HCT116 (cell line): Measurements from ENCODE around the gene ANKRD23. TPM values are rescaled to one million over a fixed set of nuclear protein-coding genes. Genes with fewer than 3 reads are reported as not detected.

ENCODE experiments used
- ATAC-seq: fragments of 200-7000 bp; cut with Tn5 transposase; 2 replicates; pipeline ENCODE4 v1.9.1; 2020; ENCODE audit warnings: mild to moderate bottlenecking, moderate library complexity
- BruUV-seq: library from RNA; stranded (reverse); fragments of 400-500 nt; replicated peaks from 2 replicates; lab custom pipeline; 2021; lab: Mats Ljungman, UMichigan
- CTCF ChIA-PET: fragments of 300-600 bp; sonication (Branson Sonifier 250); formaldehyde crosslinking; loops from one replicate; lab custom pipeline; 2021; ENCODE audit warnings: antibody characterized with exemption; lab: Charles Lee
- POLR2A ChIA-PET: fragments of 300-600, 350-600 bp; sonication (Branson Sonifier 250); formaldehyde crosslinking; loops from one replicate; lab custom pipeline; 2021; ENCODE audit warnings: antibody characterized with exemption; lab: Charles Lee
- RAD21 ChIA-PET, 2 experiments: fragments of 300-600 bp; sonication (Branson Sonifier 250); formaldehyde crosslinking; loops; one replicate each; lab custom pipeline; 2023; ENCODE audit warnings: low total read pairs in 2 of 2; ENCODE audit not compliant: uncharacterized antibody in 2 of 2, unreplicated experiment in 2 of 2, low non-redundant PET in 1 of 2; lab: Charles Lee
- DNase-seq: peaks from one replicate; pipeline ENCODE4 v3.0.0-alpha.2; 2010; ENCODE audit warnings: low read depth, low spot score
- H2AFZ ChIP-seq: fragments of 200-600 bp; shearing (Covaris generic), sonication (generic); 2 replicates; pipeline ENCODE4 v1.6.1; 2017; ENCODE audit warnings: low read depth, mixed run types, mixed read lengths, antibody characterized with exemption, low read length; ENCODE audit not compliant: poor library complexity, severe bottlenecking
- H3K27ac ChIP-seq: 2 replicates; pipeline ENCODE4 v1.5.1; 2012; ENCODE audit warnings: low read depth, low read length
- H3K27me3 ChIP-seq: fragments of 200-600 bp; sonication (generic); 2 replicates; pipeline ENCODE4 v1.6.1; 2016; ENCODE audit warnings: mixed run types, low read length, mixed read lengths; ENCODE audit not compliant: insufficient read depth
- H3K36me3 ChIP-seq, 2 experiments: fragments of 200-500 bp in 1 of 2; fragments of 200-600 bp in 1 of 2; sonication (Bioruptor generic) in 1 of 2; sonication (generic) in 1 of 2; 2 replicates each; pipeline versions ENCODE4 v1.5.1 to v1.6.1; 2014 to 2016; ENCODE audit warnings: low read length in 2 of 2, inconsistent platforms in 1 of 2, mixed read lengths in 1 of 2, mixed run types in 1 of 2; ENCODE audit not compliant: insufficient read depth in 2 of 2, control insufficient read depth in 1 of 2
- H3K4me1 ChIP-seq, 2 experiments: fragments of 200-600 bp in 1 of 2; sonication (generic) in 1 of 2; 2 replicates each; pipeline versions ENCODE4 v1.5.1 to v1.6.1; 2012 to 2017; ENCODE audit warnings: low read length in 2 of 2, inconsistent platforms in 1 of 2, mild to moderate bottlenecking in 1 of 2, mixed read lengths in 1 of 2, mixed run types in 1 of 2, moderate library complexity in 1 of 2; ENCODE audit not compliant: insufficient read depth in 2 of 2, control insufficient read depth in 1 of 2
- H3K4me2 ChIP-seq: fragments of 200-600 bp; sonication (generic); 2 replicates; pipeline ENCODE4 v1.6.1; 2017; ENCODE audit warnings: mixed run types, low read length, mixed read lengths
- H3K4me3 ChIP-seq, 2 experiments: fragments of 200-600 bp in 1 of 2; sonication (generic) in 1 of 2; replicated peaks in 1 of 2; 2 replicates each; pipeline ENCODE4 v1.5.1; 2011 to 2016; ENCODE audit warnings: low read length in 2 of 2, control low read depth in 1 of 2, low read depth in 1 of 2, mild to moderate bottlenecking in 1 of 2, mixed read lengths in 1 of 2, mixed run types in 1 of 2
- H3K79me2 ChIP-seq: fragments of 200-600 bp; sonication (generic); 2 replicates; pipeline ENCODE4 v1.6.1; 2017; ENCODE audit warnings: mild to moderate bottlenecking, mixed run types, low read length, moderate library complexity, mixed read lengths; ENCODE audit not compliant: insufficient read depth
- H3K9ac ChIP-seq: fragments of 200-600 bp; sonication (generic); 2 replicates; pipeline ENCODE4 v1.6.1; 2016; ENCODE audit warnings: low read length, mixed read lengths
- H3K9me2 ChIP-seq: fragments of 200-600 bp; sonication (generic), shearing (Covaris generic); 2 replicates; pipeline ENCODE4 v1.6.1; 2017; ENCODE audit warnings: mixed run types, mild to moderate bottlenecking, moderate library complexity; ENCODE audit not compliant: insufficient read depth
- H3K9me3 ChIP-seq, 2 experiments: fragments of 200-500 bp in 1 of 2; fragments of 200-600 bp in 1 of 2; sonication (Bioruptor generic) in 1 of 2; sonication (generic) in 1 of 2; 2 replicates each; pipeline ENCODE4 v1.6.1; 2014 to 2017; ENCODE audit warnings: low read length in 2 of 2, mixed read lengths in 2 of 2, inconsistent platforms in 1 of 2, low read depth in 1 of 2, mild to moderate bottlenecking in 1 of 2, mixed run types in 1 of 2, moderate library complexity in 1 of 2; ENCODE audit not compliant: control insufficient read depth in 1 of 2, insufficient read depth in 1 of 2
- H4K20me1 ChIP-seq: fragments of 200-600 bp; sonication (generic), shearing (Covaris generic); 2 replicates; pipeline ENCODE4 v1.6.1; 2017; ENCODE audit warnings: mixed run types, mild to moderate bottlenecking, moderate library complexity; ENCODE audit not compliant: insufficient read depth
- FOSL1 ChIP-seq: IDR thresholded peaks from 2 replicates; pipeline ENCODE4 v1.6.1; 2012; ENCODE audit warnings: low read depth
- POLR2AphosphoS5 ChIP-seq: IDR thresholded peaks from 2 replicates; pipeline ENCODE4 v1.6.1; 2011; ENCODE audit warnings: mild to moderate bottlenecking, low read depth, low read length, moderate library complexity
- ZFX ChIP-seq: fragments of 450-650 bp; IDR thresholded peaks from 2 replicates; pipeline ENCODE4 v1.6.1; 2017
- intact Hi-C: fragments of 100-400 bp; cut with micrococcal nuclease; formaldehyde crosslinking; loops from 2 replicates; pipeline ENCODE4 v1.10.0; 2022
- total RNA-seq: library from RNA; stranded (reverse); gene quantifications from one replicate; pipeline ENCODE4 v1.2.1, GENCODE V29; 2021; ENCODE audit not compliant: unreplicated experiment
- TF ChIP-seq, protein P1 (sequence below): IDR thresholded peaks from 2 replicates; pipeline ENCODE4 v1.6.1; 2011; ENCODE audit warnings: mild to moderate bottlenecking, low read length, moderate library complexity; ENCODE audit not compliant: insufficient replicate concordance; ENCODE audit errors: extremely low read depth

The ANKRD23 gene
- total RNA-seq, 1 experiment from 2014 or later: 1.4 TPM

DNA sequence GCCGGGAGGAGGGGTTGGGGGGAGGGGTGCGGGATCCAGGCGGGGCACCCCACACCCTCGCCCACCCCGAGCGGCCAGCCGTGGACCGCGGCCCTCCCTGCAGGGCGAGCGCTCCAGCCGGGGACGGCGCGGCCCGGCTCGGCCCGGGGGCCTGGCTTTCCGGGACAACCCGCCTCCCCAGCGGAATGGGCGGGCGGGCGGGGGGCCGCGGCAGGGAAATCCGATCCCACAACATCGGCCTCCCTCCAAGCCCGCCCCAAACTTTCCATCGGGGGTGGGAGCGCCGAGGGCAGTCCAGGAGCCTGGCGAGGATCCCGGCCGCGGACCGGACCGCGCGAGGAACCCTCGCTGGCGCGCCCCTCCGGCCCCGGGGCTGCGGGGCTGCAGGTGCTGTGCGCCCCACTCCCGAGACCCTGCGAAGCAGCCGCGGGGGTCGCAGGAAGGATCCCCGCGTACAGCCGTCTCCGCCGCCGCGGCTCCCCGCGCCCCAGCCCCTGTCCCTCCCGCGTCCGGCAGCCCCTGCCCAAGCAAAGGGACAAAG, 25.5 kb upstream of the ANKRD23 start:
- Histone ChIP-seq H3K27ac (peak overlapping the region; percentile 93), H3K27me3 (no peaks in the 10 kb centered on the region), H3K79me2 (peaks cover 25% of the 10 kb centered on the region; the same call in 1 of the 2 replicates), H4K20me1 (no peaks in the 10 kb centered on the region), H3K9ac (peak overlapping the region; percentile 92), H3K4me2 (peak overlapping the region; percentile 95), H2AFZ (no peak overlapping the region), H3K4me1 (peaks cover 28 to 43% of the 10 kb centered on the region in 2 experiments), H3K9me3 (no peaks in the 10 kb centered on the region), H3K4me3 (peak overlapping the region; percentile 66 to 82), H3K36me3 (peaks cover 2% of the 10 kb centered on the region in 2 experiments; a peak in 2 of 4 replicates), H3K9me2 (no peaks in the 10 kb centered on the region)
- intact Hi-C loops: loop anchor here (2.0 kb wide), 1 partner anchor 53 kb away; the partner anchor contains the start of gene CNNM3
- ATAC-seq: peak; percentile 43
- peak; percentile 19 for DNase-seq
- POLR2A ChIA-PET: interaction anchor here (0.7 to 2.3 kb wide), 2 partner anchors 12 to 88 kb away, joined by 4 to 20 read pairs; partner anchors contain the start of gene ANKRD39
- no TSS peak for BruUV-seq
- RAD21 ChIA-PET: interaction anchor here (1.2 to 1.8 kb wide), 2 partner anchors 11 to 12 kb away, joined by 5 to 6 read pairs; partner anchors contain the start of gene ANKRD39 (in 2 of the 2)
- CTCF ChIA-PET: interaction anchor here (1.2 to 1.9 kb wide), 3 partner anchors 11 to 309 kb away, joined by 3 to 17 read pairs (median 9); partner anchors contain the start of gene ANKRD39
- TF ChIP-seq POLR2AphosphoS5 (peak; percentile 18; the same call in 1 of the 2 replicates), FOSL1 (no peak), ZFX (no peak)
- TF ChIP-seq, protein P1, sequence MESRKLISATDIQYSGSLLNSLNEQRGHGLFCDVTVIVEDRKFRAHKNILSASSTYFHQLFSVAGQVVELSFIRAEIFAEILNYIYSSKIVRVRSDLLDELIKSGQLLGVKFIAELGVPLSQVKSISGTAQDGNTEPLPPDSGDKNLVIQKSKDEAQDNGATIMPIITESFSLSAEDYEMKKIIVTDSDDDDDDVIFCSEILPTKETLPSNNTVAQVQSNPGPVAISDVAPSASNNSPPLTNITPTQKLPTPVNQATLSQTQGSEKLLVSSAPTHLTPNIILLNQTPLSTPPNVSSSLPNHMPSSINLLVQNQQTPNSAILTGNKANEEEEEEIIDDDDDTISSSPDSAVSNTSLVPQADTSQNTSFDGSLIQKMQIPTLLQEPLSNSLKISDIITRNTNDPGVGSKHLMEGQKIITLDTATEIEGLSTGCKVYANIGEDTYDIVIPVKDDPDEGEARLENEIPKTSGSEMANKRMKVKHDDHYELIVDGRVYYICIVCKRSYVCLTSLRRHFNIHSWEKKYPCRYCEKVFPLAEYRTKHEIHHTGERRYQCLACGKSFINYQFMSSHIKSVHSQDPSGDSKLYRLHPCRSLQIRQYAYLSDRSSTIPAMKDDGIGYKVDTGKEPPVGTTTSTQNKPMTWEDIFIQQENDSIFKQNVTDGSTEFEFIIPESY: no peak
